K562 (cell line): ENCODE results near the gene LMF2. TPM values are rescaled to one million over a fixed set of nuclear protein-coding genes. Genes with fewer than 3 reads are reported as not detected.
A peak's percentile ranks its signal among the peaks of the same experiment; 100 is the strongest.

ENCODE experiments used
- ATAC-seq: fragments of 200-7000 bp; cut with Tn5 transposase; 3 replicates; pipeline ENCODE4 v1.9.1; 2020; ENCODE audit warnings: moderate library complexity
- BruUV-seq: library from RNA; stranded (reverse); fragments of 400-500 nt; replicated peaks from 2 replicates; lab custom pipeline; 2021; lab: Mats Ljungman, UMichigan
- CTCF ChIA-PET: fragments of 300-600 bp; formaldehyde crosslinking; extraction: SDS; loops from one replicate; lab custom pipeline; 2021; ENCODE audit warnings: low intra/inter-chr PET ratio; lab: Yijun Ruan, JAX
- POLR2A ChIA-PET: fragments of 300-600, 350-650 bp; sonication (Branson Sonifier 250); formaldehyde crosslinking; extraction: SDS; loops from one replicate; lab custom pipeline; 2021; ENCODE audit warnings: antibody characterized with exemption, inconsistent platforms; lab: Yijun Ruan, JAX
- DNase-seq, 4 experiments: peaks; one replicate each; pipeline versions ENCODE4 v3.0.0 to v3.0.0-alpha.2; 2011 to 2018; ENCODE audit warnings: low spot score in 3 of 4, mixed read lengths in 3 of 4; ENCODE audit errors: extremely low read depth in 1 of 4
- FAIRE-seq: peaks from 2 replicates; lab custom pipeline; 2011; peaks lifted over from hg19 to GRCh38; lab: Jason Lieb, UNC
- H2AFZ ChIP-seq: 2 replicates; pipeline ENCODE4 v1.6.0; 2011; ENCODE audit warnings: low read depth, low read length, control low read depth, inconsistent platforms
- H3K27ac ChIP-seq: fragments of 200-600 bp; 3 replicates; pipeline ENCODE4 v1.8.0; 2011; ENCODE audit warnings: low read depth, mild to moderate bottlenecking, control low read depth, inconsistent platforms, low read length, moderate library complexity, mixed read lengths; ENCODE audit errors: extremely low read depth
- H3K27me3 ChIP-seq, 2 experiments: fragments of 300-600 bp in 1 of 2; 2 replicates in 1 of 2; 3 replicates in 1 of 2; pipeline versions ENCODE4 v1.6.0 to v1.8.0; 2011; ENCODE audit warnings: inconsistent platforms in 2 of 2, low read length in 2 of 2, mild to moderate bottlenecking in 1 of 2, mixed read lengths in 1 of 2, moderate library complexity in 1 of 2; ENCODE audit not compliant: control insufficient read depth in 2 of 2, insufficient read depth in 2 of 2
- H3K36me3 ChIP-seq: fragments of 300-600 bp; 3 replicates; pipeline ENCODE4 v1.8.0; 2011; ENCODE audit warnings: mild to moderate bottlenecking, low read length, inconsistent platforms; ENCODE audit not compliant: control insufficient read depth, insufficient read depth
- H3K4me1 ChIP-seq, 2 experiments: fragments of 200-600 bp in 1 of 2; replicated peaks in 1 of 2; 2 replicates in 1 of 2; 3 replicates in 1 of 2; pipeline versions ENCODE4 v1.5.1 to v1.8.0; 2011; ENCODE audit warnings: inconsistent platforms in 2 of 2, low read length in 2 of 2, mild to moderate bottlenecking in 1 of 2, mixed read lengths in 1 of 2, moderate library complexity in 1 of 2; ENCODE audit not compliant: control insufficient read depth in 2 of 2, insufficient read depth in 2 of 2
- H3K4me2 ChIP-seq: 2 replicates; pipeline ENCODE4 v1.6.1; 2011; ENCODE audit warnings: low read length, control low read depth, inconsistent platforms, mixed read lengths; ENCODE audit not compliant: insufficient read depth
- H3K4me3 ChIP-seq: fragments of 200-600 bp; sonication (generic), shearing (Covaris generic); 2 replicates; pipeline ENCODE4 v1.5.1; 2016; ENCODE audit warnings: control low read depth, inconsistent platforms
- H3K79me2 ChIP-seq: fragments of 200-600 bp; 3 replicates; pipeline ENCODE4 v1.8.0; 2011; ENCODE audit warnings: low read length, inconsistent platforms; ENCODE audit not compliant: control insufficient read depth, insufficient read depth
- H3K9ac ChIP-seq, 2 experiments: 2 replicates each; pipeline versions ENCODE4 v1.6.0 to v1.6.1; 2011; ENCODE audit warnings: low read depth in 2 of 2, low read length in 2 of 2, control low read depth in 1 of 2, inconsistent platforms in 1 of 2, mild to moderate bottlenecking in 1 of 2, mixed read lengths in 1 of 2; ENCODE audit not compliant: insufficient read depth in 1 of 2
- H3K9me1 ChIP-seq: one replicate; pipeline ENCODE4 v1.6.0; 2011; ENCODE audit warnings: inconsistent platforms, mild to moderate bottlenecking, low read length, moderate library complexity; ENCODE audit not compliant: control insufficient read depth, insufficient read depth
- H3K9me3 ChIP-seq: replicated peaks from 2 replicates; pipeline ENCODE4 v1.5.1; 2011; ENCODE audit warnings: low read depth, low read length, inconsistent platforms; ENCODE audit not compliant: control insufficient read depth, insufficient read depth
- H4K20me1 ChIP-seq: replicated peaks from 2 replicates; pipeline ENCODE4 v1.6.1; 2011; ENCODE audit warnings: low read length, inconsistent platforms, mixed read lengths; ENCODE audit not compliant: control insufficient read depth, insufficient read depth
- ARID3B ChIP-seq: fragments of 250-450 bp; sonication (Bioruptor Pico); IDR thresholded peaks from 2 replicates; pipeline ENCODE4 v1.4.0; 2020; ENCODE audit warnings: borderline replicate concordance
- MED1 ChIP-seq: sonication (generic); formaldehyde crosslinking; IDR thresholded peaks from 2 replicates; pipeline ENCODE4 v1.8.1; 2023; ENCODE audit warnings: missing genetic modification reagents, borderline replicate concordance
- RAD21 ChIP-seq, 2 experiments: fragments of 250-450 bp in 1 of 2; fragments of 450-650 bp in 1 of 2; sonication (Bioruptor Pico) in 1 of 2; formaldehyde crosslinking in 1 of 2; IDR thresholded peaks in 1 of 2; conservative IDR thresholded peaks in 1 of 2; 2 replicates each; pipeline versions ENCODE4 v1.4.0 to v1.8.0; 2020 to 2022; ENCODE audit warnings: mild to moderate bottlenecking in 2 of 2, moderate library complexity in 1 of 2
- SMC3 ChIP-seq: conservative IDR thresholded peaks from 2 replicates; pipeline ENCODE4 v1.6.1; 2011; ENCODE audit warnings: low read depth, low read length, improper control_type of control experiment; ENCODE audit not compliant: insufficient read depth
- ZNF655 ChIP-seq: fragments of 250-450 bp; sonication (Bioruptor Pico); IDR thresholded peaks from 2 replicates; pipeline ENCODE4 v1.5.0; 2021
- WGBS: fragments of 100-300 bp; shearing (Covaris generic); methylation state at CpG from one replicate; pipeline ENCODE4 v1.1.6; 2016; ENCODE audit warnings: low coverage, mixed read lengths; ENCODE audit not compliant: insufficient coverage; ENCODE audit errors: missing lambda C conversion rate; 5-methylcytosine and 5-hydroxymethylcytosine counted together
- in situ Hi-C: fragments of 300-500 bp; cut with MboI; formaldehyde crosslinking; loops from 4 replicates; pipeline ENCODE4 v1.15.0; 2018; ENCODE audit warnings: inconsistent platforms, mixed read lengths
- intact Hi-C: fragments of 100-400 bp; cut with micrococcal nuclease; formaldehyde crosslinking; loops from 2 replicates; pipeline ENCODE4 v1.14.2; 2022
- polyA plus RNA-seq, 8 experiments: library from polyadenylated mRNA; depleted of rRNA in 4 of 8; stranded (reverse) in 5 of 8; unstranded in 3 of 8; fragments of >200 nt; fragmentation: Nextera tagmentation in 2 of 8; fragmentation: Illumina TruSeq in 1 of 8; extraction: Ambion mirVana in 2 of 8; extraction: Trizol in 1 of 8; gene quantifications; 2 replicates each; pipeline versions ENCODE4 v1.2.1 to v1.2.3, GENCODE V29; 2011 to 2014; ENCODE audit warnings: inconsistent platforms in 1 of 8, missing spikeins in 1 of 8
- total RNA-seq, 7 experiments: library from RNA; depleted of rRNA in 6 of 7; stranded (reverse); fragments of >200 nt in 6 of 7; fragmentation: Illumina TruSeq in 2 of 7; extraction: Trizol in 2 of 7; gene quantifications; 2 replicates each; pipeline versions ENCODE4 v1.2.1 to v1.2.3, GENCODE V29; 2011 to 2021; ENCODE audit warnings: low replicate concordance in 1 of 7
- TF ChIP-seq, protein P1 (sequence below), 2 experiments: IDR thresholded peaks; 2 replicates each; pipeline ENCODE4 v1.6.1; 2012; ENCODE audit warnings: improper control_type of control experiment in 2 of 2, low read depth in 2 of 2, low read length in 2 of 2, borderline replicate concordance in 1 of 2
- TF ChIP-seq, protein P2 (sequence below): fragments of 450-650 bp; IDR thresholded peaks from one replicate; pipeline ENCODE4 v1.6.1; 2018; ENCODE audit warnings: mild to moderate bottlenecking, moderate library complexity; ENCODE audit not compliant: partially characterized antibody
- TF ChIP-seq, protein P3 (sequence below), 3 experiments: IDR thresholded peaks in 2 of 3; conservative IDR thresholded peaks in 1 of 3; 2 replicates each; pipeline ENCODE4 v1.5.1; 2011 to 2012; ENCODE audit warnings: low read length in 3 of 3, mild to moderate bottlenecking in 3 of 3, control low read depth in 2 of 3, improper control_type of control experiment in 1 of 3, inconsistent platforms in 1 of 3, low read depth in 1 of 3, mixed read lengths in 1 of 3, moderate library complexity in 1 of 3; ENCODE audit not compliant: insufficient read depth in 2 of 3

The LMF2 gene
- total and polyA plus RNA-seq, 9 of the 15 experiments (the other 6 are each of a cell fraction or from before 2014, with no cell fraction given): 0.08 to 37.1 (median 7.6) TPM

DNA sequence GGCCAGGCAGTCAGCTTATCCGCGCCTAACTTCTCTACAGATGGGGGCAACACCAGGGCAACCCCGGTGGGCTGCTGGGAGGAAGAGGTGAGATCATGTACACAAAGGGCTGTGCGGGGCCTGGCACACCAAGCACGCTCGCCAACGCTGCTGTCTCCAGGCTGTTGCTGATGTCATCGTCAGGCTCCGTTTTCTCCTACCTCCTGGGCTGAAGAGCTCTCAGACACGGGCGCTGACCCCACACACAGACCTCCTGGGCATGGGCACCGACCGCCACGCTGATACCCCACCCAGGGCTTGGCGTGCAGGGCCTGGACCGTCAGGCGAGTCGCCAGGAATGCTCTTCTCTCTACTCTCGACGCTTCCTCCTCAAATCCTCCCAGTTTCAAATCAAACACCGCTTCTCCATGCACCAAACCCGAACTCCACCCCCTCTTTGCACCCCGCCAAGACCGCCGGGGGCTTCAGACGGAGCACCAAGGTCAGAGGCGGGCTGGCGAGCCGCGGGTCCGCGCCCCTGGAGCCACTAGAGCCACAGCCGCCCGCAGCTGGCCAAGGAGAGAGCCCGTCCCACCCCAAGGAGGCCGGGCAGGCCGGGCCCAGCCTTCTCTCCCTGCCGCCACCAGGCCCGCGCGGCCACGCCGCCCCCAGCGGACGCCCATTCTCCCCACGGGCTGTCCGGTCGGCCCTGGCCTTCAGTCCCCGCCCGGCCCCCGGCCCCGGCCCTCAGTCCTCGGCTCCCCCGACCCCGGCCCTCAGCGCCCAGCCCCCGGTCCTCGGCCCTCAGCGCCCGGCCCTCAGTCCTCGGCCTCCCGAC, 33.4 kb downstream of the LMF2 start (continued):
- TF ChIP-seq, protein P1, sequence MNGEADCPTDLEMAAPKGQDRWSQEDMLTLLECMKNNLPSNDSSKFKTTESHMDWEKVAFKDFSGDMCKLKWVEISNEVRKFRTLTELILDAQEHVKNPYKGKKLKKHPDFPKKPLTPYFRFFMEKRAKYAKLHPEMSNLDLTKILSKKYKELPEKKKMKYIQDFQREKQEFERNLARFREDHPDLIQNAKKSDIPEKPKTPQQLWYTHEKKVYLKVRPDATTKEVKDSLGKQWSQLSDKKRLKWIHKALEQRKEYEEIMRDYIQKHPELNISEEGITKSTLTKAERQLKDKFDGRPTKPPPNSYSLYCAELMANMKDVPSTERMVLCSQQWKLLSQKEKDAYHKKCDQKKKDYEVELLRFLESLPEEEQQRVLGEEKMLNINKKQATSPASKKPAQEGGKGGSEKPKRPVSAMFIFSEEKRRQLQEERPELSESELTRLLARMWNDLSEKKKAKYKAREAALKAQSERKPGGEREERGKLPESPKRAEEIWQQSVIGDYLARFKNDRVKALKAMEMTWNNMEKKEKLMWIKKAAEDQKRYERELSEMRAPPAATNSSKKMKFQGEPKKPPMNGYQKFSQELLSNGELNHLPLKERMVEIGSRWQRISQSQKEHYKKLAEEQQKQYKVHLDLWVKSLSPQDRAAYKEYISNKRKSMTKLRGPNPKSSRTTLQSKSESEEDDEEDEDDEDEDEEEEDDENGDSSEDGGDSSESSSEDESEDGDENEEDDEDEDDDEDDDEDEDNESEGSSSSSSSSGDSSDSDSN (IDR thresholded peaks at IDR 0.05; ENCODE audit: borderline replicate concordance in 1 of 2, low read depth in 2 of 2, low read length in 2 of 2): 0 out of 4 replicates have a peak, but pooled peaks have one; percentile 39 to 58
- TF ChIP-seq ZNF655 (CRISPR knock-in tag): no peak
- TF ChIP-seq MED1 (CRISPR knock-in tag): no peak

DNA sequence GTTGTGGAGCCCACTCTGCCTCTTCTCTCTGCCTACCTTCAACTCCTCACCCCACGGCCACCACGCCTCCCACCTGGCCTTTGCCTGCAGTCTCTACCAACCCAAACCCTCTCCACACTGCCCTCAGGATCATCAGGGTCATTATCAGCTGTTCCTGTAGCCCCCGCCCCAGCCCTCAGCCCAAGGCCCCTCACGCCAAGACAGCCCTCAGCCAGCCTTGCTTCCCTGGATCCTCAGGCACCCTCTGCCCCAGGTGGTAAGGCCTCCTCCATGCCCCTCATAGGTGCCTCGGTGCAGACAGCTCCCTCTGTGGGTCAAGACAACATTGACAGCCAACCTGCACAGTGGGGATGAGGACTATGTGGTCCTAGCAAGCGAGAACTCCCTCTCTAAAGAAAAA, 34.4 kb downstream of the LMF2 start:
- Histone ChIP-seq H3K9ac (peak overlapping the region in 1 of 2 experiments; percentile 64; a peak in 2 of 4 replicates), H3K27me3 (no peaks in the 10 kb centered on the region), H3K36me3 (0 out of 3 replicates have a peak, but pooled peaks cover 2% of the 10 kb centered on the region), H3K27ac (no peak overlapping the region), H4K20me1 (peaks cover 37% of the 10 kb centered on the region), H3K4me2 (0 out of 2 replicates have a peak overlapping the region, but pooled peaks have one; percentile 73), H3K9me3 (no peaks in the 10 kb centered on the region), H3K4me1 (peaks cover 29 to 57% of the 10 kb centered on the region in 2 experiments), H3K4me3 (peak overlapping the region; percentile 63; the same call in 1 of the 2 replicates), H3K79me2 (peaks cover 57% of the 10 kb centered on the region), H3K9me1 (peaks cover 8% of the 10 kb centered on the region), H2AFZ (no peak overlapping the region)
- ChIA-PET CTCF (no interaction called here), POLR2A (no interaction called here)
- ATAC-seq (peak; percentile 66), FAIRE-seq (peak; percentile 58), DNase-seq (peak in 2 of 4 experiments; percentile 34 to 46)
- 76% methylated on average over 5 of the region's 6 CpGs for WGBS
- BruUV-seq: no TSS peak
- in situ Hi-C loops: no loop called here
- intact Hi-C loops: no loop called here
- TF ChIP-seq SMC3 (0 out of 2 replicates have a peak, but pooled peaks have one; percentile 20), ARID3B (CRISPR knock-in tag) (no peak), RAD21 (CRISPR knock-in tag; conservative IDR thresholded peaks at IDR 0.05 in 1 of 2, IDR thresholded peaks at IDR 0.05 in 1 of 2) (0 out of 4 replicates have a peak, but pooled peaks of 1 of the 2 experiments have one; percentile 5)
- TF ChIP-seq, protein P2, sequence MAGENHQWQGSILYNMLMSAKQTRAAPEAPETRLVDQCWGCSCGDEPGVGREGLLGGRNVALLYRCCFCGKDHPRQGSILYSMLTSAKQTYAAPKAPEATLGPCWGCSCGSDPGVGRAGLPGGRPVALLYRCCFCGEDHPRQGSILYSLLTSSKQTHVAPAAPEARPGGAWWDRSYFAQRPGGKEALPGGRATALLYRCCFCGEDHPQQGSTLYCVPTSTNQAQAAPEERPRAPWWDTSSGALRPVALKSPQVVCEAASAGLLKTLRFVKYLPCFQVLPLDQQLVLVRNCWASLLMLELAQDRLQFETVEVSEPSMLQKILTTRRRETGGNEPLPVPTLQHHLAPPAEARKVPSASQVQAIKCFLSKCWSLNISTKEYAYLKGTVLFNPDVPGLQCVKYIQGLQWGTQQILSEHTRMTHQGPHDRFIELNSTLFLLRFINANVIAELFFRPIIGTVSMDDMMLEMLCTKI: no peak
- TF ChIP-seq, protein P3, sequence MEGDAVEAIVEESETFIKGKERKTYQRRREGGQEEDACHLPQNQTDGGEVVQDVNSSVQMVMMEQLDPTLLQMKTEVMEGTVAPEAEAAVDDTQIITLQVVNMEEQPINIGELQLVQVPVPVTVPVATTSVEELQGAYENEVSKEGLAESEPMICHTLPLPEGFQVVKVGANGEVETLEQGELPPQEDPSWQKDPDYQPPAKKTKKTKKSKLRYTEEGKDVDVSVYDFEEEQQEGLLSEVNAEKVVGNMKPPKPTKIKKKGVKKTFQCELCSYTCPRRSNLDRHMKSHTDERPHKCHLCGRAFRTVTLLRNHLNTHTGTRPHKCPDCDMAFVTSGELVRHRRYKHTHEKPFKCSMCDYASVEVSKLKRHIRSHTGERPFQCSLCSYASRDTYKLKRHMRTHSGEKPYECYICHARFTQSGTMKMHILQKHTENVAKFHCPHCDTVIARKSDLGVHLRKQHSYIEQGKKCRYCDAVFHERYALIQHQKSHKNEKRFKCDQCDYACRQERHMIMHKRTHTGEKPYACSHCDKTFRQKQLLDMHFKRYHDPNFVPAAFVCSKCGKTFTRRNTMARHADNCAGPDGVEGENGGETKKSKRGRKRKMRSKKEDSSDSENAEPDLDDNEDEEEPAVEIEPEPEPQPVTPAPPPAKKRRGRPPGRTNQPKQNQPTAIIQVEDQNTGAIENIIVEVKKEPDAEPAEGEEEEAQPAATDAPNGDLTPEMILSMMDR (IDR thresholded peaks at IDR 0.05 in 2 of 3, conservative IDR thresholded peaks at IDR 0.05 in 1 of 3; ENCODE audit: insufficient read depth in 2 of 3, low read depth in 1 of 3, low read length in 3 of 3): peak; percentile 49 to 57 (median 52)
